Ovary (tissue), 3 donors: Measurements from ENCODE around the gene FAHD2A.
"Not testable (repeated sequence)": the region's sequence is repeated elsewhere in the genome, so short reads cannot be mapped to it uniquely, and the experiment has no call there.

Source experiments
- CTCF ChIP-seq, 3 donors: fragments of 450-650 bp in 2 of 3; fragments of 200-600 bp in 1 of 3; IDR thresholded peaks; one replicate each; pipeline versions ENCODE4 v1.5.1 to v1.8.0; 2016 to 2022; ENCODE audit warnings: antibody characterized with exemption in 3 of 3, mild to moderate bottlenecking in 1 of 3
- EP300 ChIP-seq: sonication (generic); formaldehyde crosslinking; IDR thresholded peaks from one replicate; pipeline ENCODE4 v1.6.1; 2017; ENCODE audit warnings: antibody characterized with exemption
- POLR2A ChIP-seq: fragments of 450-650 bp; IDR thresholded peaks from one replicate; pipeline ENCODE4 v1.6.1; 2017; ENCODE audit warnings: antibody characterized with exemption, mild to moderate bottlenecking, moderate library complexity
- donor health status: DM: no; HTN: no; CAD: no.

GRCh38 chr2:95404676-95405075 lies 2.2 kb downstream of the FAHD2A start:
- TF ChIP-seq CTCF (IDR thresholded peaks at IDR 0.05); POLR2A; EP300: not testable (repeated sequence)
